SK-N-SH (cell line): ENCODE results near the gene IGSF3.
A peak's percentile ranks its signal among the peaks of the same experiment; 100 is the strongest.

Experiments
- EP300 ChIP-seq, 2 experiments: IDR thresholded peaks; 2 replicates each; pipeline versions ENCODE4 v1.4.0 to v1.6.1; 2012; ENCODE audit warnings: borderline replicate concordance in 1 of 2, low read depth in 1 of 2, low read length in 1 of 2
- FOXM1 ChIP-seq: IDR thresholded peaks from 2 replicates; pipeline ENCODE4 v1.4.0; 2012; ENCODE audit warnings: low read depth, mild to moderate bottlenecking
- MAX ChIP-seq: IDR thresholded peaks from 2 replicates; pipeline ENCODE4 v1.4.0; 2012; ENCODE audit warnings: low read depth
- MXI1 ChIP-seq: IDR thresholded peaks from 2 replicates; pipeline ENCODE4 v1.6.1; 2012; ENCODE audit warnings: mild to moderate bottlenecking, low read depth, low read length, improper control_type of control experiment
- POLR2AphosphoS5 ChIP-seq: IDR thresholded peaks from 2 replicates; pipeline ENCODE4 v1.6.1; 2012; ENCODE audit warnings: low read depth, low read length
- RAD21 ChIP-seq: IDR thresholded peaks from 2 replicates; pipeline ENCODE4 v1.6.1; 2012; ENCODE audit warnings: mild to moderate bottlenecking, low read length
- RCOR1 ChIP-seq: fragments of 150-350 bp; IDR thresholded peaks from 2 replicates; pipeline ENCODE4 v1.6.1; 2017; ENCODE audit warnings: antibody characterized with exemption, low read length
- RFX5 ChIP-seq: IDR thresholded peaks from 2 replicates; pipeline ENCODE4 v1.6.1; 2012; ENCODE audit warnings: mild to moderate bottlenecking, improper control_type of control experiment, low read length
- TAF1 ChIP-seq: IDR thresholded peaks from 2 replicates; pipeline ENCODE4 v1.6.1; 2012; ENCODE audit warnings: low read depth, mild to moderate bottlenecking, low read length, moderate library complexity, borderline replicate concordance
- TF ChIP-seq, protein P1 (sequence below): fragments of 200-600 bp; sonication (generic); IDR thresholded peaks from 2 replicates; pipeline ENCODE4 v1.6.1; 2017; ENCODE audit warnings: antibody characterized with exemption, mild to moderate bottlenecking, moderate library complexity
- TF ChIP-seq, protein P2 (sequence below): fragments of 150-350 bp; IDR thresholded peaks from 2 replicates; pipeline ENCODE4 v1.6.1; 2017; ENCODE audit warnings: antibody characterized with exemption, low read length, low read depth, borderline replicate concordance
- TF ChIP-seq, protein P3 (sequence below): IDR thresholded peaks from 2 replicates; pipeline ENCODE4 v1.4.0; 2012; ENCODE audit warnings: low read depth, borderline replicate concordance

- TF ChIP-seq POLR2AphosphoS5, result no peak
- TF ChIP-seq RFX5, result no peak
- TF ChIP-seq, protein P1, sequence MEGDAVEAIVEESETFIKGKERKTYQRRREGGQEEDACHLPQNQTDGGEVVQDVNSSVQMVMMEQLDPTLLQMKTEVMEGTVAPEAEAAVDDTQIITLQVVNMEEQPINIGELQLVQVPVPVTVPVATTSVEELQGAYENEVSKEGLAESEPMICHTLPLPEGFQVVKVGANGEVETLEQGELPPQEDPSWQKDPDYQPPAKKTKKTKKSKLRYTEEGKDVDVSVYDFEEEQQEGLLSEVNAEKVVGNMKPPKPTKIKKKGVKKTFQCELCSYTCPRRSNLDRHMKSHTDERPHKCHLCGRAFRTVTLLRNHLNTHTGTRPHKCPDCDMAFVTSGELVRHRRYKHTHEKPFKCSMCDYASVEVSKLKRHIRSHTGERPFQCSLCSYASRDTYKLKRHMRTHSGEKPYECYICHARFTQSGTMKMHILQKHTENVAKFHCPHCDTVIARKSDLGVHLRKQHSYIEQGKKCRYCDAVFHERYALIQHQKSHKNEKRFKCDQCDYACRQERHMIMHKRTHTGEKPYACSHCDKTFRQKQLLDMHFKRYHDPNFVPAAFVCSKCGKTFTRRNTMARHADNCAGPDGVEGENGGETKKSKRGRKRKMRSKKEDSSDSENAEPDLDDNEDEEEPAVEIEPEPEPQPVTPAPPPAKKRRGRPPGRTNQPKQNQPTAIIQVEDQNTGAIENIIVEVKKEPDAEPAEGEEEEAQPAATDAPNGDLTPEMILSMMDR, result no peak
- TF ChIP-seq, protein P2, sequence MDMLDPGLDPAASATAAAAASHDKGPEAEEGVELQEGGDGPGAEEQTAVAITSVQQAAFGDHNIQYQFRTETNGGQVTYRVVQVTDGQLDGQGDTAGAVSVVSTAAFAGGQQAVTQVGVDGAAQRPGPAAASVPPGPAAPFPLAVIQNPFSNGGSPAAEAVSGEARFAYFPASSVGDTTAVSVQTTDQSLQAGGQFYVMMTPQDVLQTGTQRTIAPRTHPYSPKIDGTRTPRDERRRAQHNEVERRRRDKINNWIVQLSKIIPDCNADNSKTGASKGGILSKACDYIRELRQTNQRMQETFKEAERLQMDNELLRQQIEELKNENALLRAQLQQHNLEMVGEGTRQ, result no peak
- TF ChIP-seq RCOR1, result no peak
- no peak for TF ChIP-seq MAX
- TF ChIP-seq MXI1, result no peak
- TF ChIP-seq, protein P3, sequence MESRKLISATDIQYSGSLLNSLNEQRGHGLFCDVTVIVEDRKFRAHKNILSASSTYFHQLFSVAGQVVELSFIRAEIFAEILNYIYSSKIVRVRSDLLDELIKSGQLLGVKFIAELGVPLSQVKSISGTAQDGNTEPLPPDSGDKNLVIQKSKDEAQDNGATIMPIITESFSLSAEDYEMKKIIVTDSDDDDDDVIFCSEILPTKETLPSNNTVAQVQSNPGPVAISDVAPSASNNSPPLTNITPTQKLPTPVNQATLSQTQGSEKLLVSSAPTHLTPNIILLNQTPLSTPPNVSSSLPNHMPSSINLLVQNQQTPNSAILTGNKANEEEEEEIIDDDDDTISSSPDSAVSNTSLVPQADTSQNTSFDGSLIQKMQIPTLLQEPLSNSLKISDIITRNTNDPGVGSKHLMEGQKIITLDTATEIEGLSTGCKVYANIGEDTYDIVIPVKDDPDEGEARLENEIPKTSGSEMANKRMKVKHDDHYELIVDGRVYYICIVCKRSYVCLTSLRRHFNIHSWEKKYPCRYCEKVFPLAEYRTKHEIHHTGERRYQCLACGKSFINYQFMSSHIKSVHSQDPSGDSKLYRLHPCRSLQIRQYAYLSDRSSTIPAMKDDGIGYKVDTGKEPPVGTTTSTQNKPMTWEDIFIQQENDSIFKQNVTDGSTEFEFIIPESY, result no peak
- TF ChIP-seq RAD21, result peak; percentile 17; the same call in 1 of the 2 replicates
- TF ChIP-seq EP300 (IDR thresholded peaks at IDR 0.05; ENCODE audit: borderline replicate concordance in 1 of 2, low read depth in 1 of 2, low read length in 1 of 2), result no peak
- no peak for TF ChIP-seq TAF1
- TF ChIP-seq FOXM1, result no peak
Measured at GRCh38 chr1:116666187-116667077, 1.1 kb downstream of the IGSF3 start.
